ENCODE results near the gene KRTAP13-1.

DNA sequence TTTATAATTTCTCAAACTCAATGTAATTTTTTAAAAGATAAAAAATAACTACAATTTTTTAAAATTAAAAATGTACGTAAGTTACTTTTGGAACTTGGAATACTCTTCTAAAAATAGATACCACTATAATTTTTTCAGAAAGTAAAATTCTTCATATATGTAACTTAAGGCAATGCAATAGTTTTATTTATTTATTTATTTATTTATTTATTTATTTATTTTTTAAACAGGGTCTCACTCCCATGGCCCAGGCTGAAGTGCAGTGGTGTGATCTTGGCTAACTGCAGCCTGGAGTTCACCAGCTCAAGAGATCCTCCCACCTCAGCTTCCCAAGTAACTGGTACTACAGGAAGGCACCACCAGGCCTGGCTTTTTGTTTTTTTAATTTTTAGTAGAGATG lies 44.3 kb upstream of the KRTAP13-1 start:
- TF ChIP-seq POLR2A (IDR thresholded peaks at IDR 0.05; ENCODE audit: low read depth, low read length) = no peak
- TF ChIP-seq, protein P1, sequence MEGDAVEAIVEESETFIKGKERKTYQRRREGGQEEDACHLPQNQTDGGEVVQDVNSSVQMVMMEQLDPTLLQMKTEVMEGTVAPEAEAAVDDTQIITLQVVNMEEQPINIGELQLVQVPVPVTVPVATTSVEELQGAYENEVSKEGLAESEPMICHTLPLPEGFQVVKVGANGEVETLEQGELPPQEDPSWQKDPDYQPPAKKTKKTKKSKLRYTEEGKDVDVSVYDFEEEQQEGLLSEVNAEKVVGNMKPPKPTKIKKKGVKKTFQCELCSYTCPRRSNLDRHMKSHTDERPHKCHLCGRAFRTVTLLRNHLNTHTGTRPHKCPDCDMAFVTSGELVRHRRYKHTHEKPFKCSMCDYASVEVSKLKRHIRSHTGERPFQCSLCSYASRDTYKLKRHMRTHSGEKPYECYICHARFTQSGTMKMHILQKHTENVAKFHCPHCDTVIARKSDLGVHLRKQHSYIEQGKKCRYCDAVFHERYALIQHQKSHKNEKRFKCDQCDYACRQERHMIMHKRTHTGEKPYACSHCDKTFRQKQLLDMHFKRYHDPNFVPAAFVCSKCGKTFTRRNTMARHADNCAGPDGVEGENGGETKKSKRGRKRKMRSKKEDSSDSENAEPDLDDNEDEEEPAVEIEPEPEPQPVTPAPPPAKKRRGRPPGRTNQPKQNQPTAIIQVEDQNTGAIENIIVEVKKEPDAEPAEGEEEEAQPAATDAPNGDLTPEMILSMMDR (IDR thresholded peaks at IDR 0.05; ENCODE audit: extremely low read depth in 1 of 2, insufficient read depth in 1 of 2, low read depth in 1 of 2, low read length in 2 of 2) = no peak

Measured in endothelial cell of umbilical vein (primary cell).